Measurements from ENCODE around the gene SCNN1G. TPM values are rescaled to one million over a fixed set of nuclear protein-coding genes. Genes with fewer than 3 reads are reported as not detected.

Gene SCNN1G
- total and polyA plus RNA-seq, 4 donors: 0.28 to 0.56 (median 0.36) TPM

GRCh38 chr16:23229714-23230113, 47.2 kb downstream of the SCNN1G start:
- Histone ChIP-seq H3K9me3 (ENCODE audit: control insufficient read depth, insufficient read depth, low read length) (no peaks in the 10 kb centered on the region), H3K36me3 (ENCODE audit: control insufficient read depth, insufficient read depth, low read length) (no peaks in the 10 kb centered on the region), H3K4me3 (ENCODE audit: low read depth, low read length) (no peak overlapping the region), H3K27ac (ENCODE audit: low read depth, low read length) (no peak overlapping the region), H3K27me3 (ENCODE audit: control insufficient read depth, insufficient read depth, low read length) (no peaks in the 10 kb centered on the region), H3K4me1 (ENCODE audit: control insufficient read depth, insufficient read depth, low read length) (no peaks in the 10 kb centered on the region)
- WGBS (ENCODE audit: insufficient coverage): 100% methylated on average over 1 of the region's 4 CpGs
- no peak for DNase-seq (ENCODE audit: low read depth in 4 of 6, low spot score in 6 of 6)

DNA sequence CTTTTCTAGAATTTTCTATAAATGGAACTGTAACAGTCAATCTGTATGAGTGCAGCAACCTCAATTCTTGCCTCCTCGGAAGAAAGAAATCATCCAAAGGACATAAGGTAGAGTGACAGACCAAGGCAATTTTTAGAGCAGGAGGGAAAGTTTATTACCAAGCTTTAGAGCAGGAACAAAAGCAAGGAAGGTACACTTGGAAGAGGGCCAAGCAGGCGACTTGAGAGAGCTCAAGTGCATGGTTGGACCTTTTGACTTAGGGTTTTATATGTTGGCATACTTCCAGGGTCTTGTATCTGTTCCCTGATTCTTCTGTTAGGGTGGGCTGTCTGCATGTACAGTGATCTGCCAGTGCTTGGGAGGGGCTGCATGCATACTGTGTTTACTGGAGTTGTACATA, 50.3 kb downstream of the SCNN1G start:
- Histone ChIP-seq H3K9me3 (ENCODE audit: control insufficient read depth, insufficient read depth, low read length) (no peaks in the 10 kb centered on the region), H3K4me3 (ENCODE audit: low read depth, low read length) (no peak overlapping the region), H3K27me3 (ENCODE audit: control insufficient read depth, insufficient read depth, low read length) (no peaks in the 10 kb centered on the region), H3K36me3 (ENCODE audit: control insufficient read depth, insufficient read depth, low read length) (no peaks in the 10 kb centered on the region), H3K27ac (ENCODE audit: low read depth, low read length) (no peak overlapping the region), H3K4me1 (ENCODE audit: control insufficient read depth, insufficient read depth, low read length) (no peaks in the 10 kb centered on the region)
- DNase-seq (ENCODE audit: low read depth in 4 of 6, low spot score in 6 of 6): peak in 1 of 6 donors; percentile 31
- WGBS (ENCODE audit: insufficient coverage): 25% methylated on average over 2 of the region's 2 CpGs

DNA sequence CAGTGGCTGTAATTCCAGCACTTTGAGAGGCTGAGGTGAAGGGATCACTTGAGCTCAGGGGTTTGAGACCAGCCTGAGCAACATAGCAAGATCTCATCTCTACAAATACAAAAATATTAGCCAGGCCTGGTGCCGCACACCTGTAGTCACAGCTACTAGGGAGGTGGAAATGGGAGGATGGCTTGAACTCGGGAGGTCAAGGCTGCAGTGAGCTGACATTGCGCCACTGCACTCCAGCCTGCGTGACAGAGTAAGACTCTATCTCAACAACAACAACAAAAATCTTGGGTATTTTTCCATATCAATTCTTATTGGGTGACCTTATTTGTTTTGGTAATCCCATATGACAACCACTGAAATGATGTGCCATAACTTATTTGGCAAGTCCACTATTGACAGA, 52.6 kb downstream of the SCNN1G start:
- Histone ChIP-seq H3K27ac (ENCODE audit: low read depth, low read length) (no peak overlapping the region), H3K9me3 (ENCODE audit: control insufficient read depth, insufficient read depth, low read length) (no peaks in the 10 kb centered on the region), H3K27me3 (ENCODE audit: control insufficient read depth, insufficient read depth, low read length) (no peaks in the 10 kb centered on the region), H3K36me3 (ENCODE audit: control insufficient read depth, insufficient read depth, low read length) (no peaks in the 10 kb centered on the region), H3K4me3 (ENCODE audit: low read depth, low read length) (no peak overlapping the region), H3K4me1 (ENCODE audit: control insufficient read depth, insufficient read depth, low read length) (no peaks in the 10 kb centered on the region)
- no peak for DNase-seq (ENCODE audit: low read depth in 4 of 6, low spot score in 6 of 6)
- no CpG with 5 or more reads among the region's 4 CpGs for WGBS (ENCODE audit: insufficient coverage)

DNA sequence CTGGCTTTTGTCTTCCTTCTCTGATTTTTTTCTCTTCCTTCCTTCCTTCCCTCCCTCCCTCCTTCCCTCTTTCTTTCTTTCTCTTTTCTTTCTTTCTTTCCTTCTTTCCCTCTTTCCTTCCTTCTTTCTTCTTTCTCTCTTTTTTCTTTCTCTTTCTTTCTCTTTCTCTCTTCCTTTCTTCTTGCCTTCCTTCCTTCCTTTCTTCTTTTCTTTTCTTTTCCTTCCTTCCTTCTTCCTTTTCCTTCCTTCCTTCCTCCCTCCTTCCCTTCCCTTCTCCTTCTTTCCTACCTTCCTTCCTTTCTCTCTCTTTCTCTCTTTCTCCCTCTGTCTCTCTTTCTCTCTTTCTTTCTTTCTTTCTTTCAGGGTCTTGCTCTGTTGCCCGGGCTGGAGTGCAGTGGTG, 54.4 kb downstream of the SCNN1G start:
- H3K36me3 ChIP-seq (ENCODE audit: control insufficient read depth, insufficient read depth, low read length): no peaks in the 10 kb centered on the region
- DNase-seq (ENCODE audit: low read depth in 4 of 6, low spot score in 6 of 6): no peak
- no peaks in the 10 kb centered on the region for H3K4me1 ChIP-seq (ENCODE audit: control insufficient read depth, insufficient read depth, low read length)
- no peak overlapping the region for H3K4me3 ChIP-seq (ENCODE audit: low read depth, low read length)
- H3K27ac ChIP-seq (ENCODE audit: low read depth, low read length): no peak overlapping the region
- H3K9me3 ChIP-seq (ENCODE audit: control insufficient read depth, insufficient read depth, low read length): no peaks in the 10 kb centered on the region
- H3K27me3 ChIP-seq (ENCODE audit: control insufficient read depth, insufficient read depth, low read length): no peaks in the 10 kb centered on the region
- WGBS (ENCODE audit: insufficient coverage): 100% methylated on average over 1 of the region's 1 CpG

DNA sequence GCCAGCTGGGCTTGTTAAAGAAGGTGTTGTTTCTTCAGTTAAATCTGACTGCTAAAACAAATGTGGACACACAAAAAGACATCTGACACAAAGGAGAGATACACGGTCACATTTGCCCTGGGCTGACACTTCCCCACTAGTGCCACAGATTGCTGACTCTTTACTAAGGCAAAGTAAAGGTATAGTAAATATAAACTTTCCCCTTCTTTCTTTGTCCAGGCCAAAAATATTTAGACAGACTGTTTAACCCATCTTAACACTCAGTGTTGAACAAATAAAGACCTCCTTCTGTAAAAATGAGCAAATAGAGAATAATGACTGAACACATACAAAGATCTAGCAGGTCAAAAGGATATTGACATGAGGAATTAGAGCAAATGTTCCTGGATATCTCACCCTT, 58.4 kb downstream of the SCNN1G start:
- no CpG with 5 or more reads among the region's 1 CpG for WGBS (ENCODE audit: insufficient coverage)
- DNase-seq (ENCODE audit: low read depth in 4 of 6, low spot score in 6 of 6): no peak
- H3K4me1 ChIP-seq (ENCODE audit: control insufficient read depth, insufficient read depth, low read length): no peaks in the 10 kb centered on the region
- no peaks in the 10 kb centered on the region for H3K9me3 ChIP-seq (ENCODE audit: control insufficient read depth, insufficient read depth, low read length)
- H3K27me3 ChIP-seq (ENCODE audit: control insufficient read depth, insufficient read depth, low read length): no peaks in the 10 kb centered on the region
- no peak overlapping the region for H3K27ac ChIP-seq (ENCODE audit: low read depth, low read length)
- H3K36me3 ChIP-seq (ENCODE audit: control insufficient read depth, insufficient read depth, low read length): no peaks in the 10 kb centered on the region
- H3K4me3 ChIP-seq (ENCODE audit: low read depth, low read length): no peak overlapping the region

GRCh38 chr16:23244122-23244521, 61.6 kb downstream of the SCNN1G start:
- H3K4me1 ChIP-seq (ENCODE audit: control insufficient read depth, insufficient read depth, low read length): no peaks in the 10 kb centered on the region
- no peaks in the 10 kb centered on the region for H3K9me3 ChIP-seq (ENCODE audit: control insufficient read depth, insufficient read depth, low read length)
- no peak overlapping the region for H3K27ac ChIP-seq (ENCODE audit: low read depth, low read length)
- no peak overlapping the region for H3K4me3 ChIP-seq (ENCODE audit: low read depth, low read length)
- no peaks in the 10 kb centered on the region for H3K36me3 ChIP-seq (ENCODE audit: control insufficient read depth, insufficient read depth, low read length)
- no peaks in the 10 kb centered on the region for H3K27me3 ChIP-seq (ENCODE audit: control insufficient read depth, insufficient read depth, low read length)
- no peak for DNase-seq (ENCODE audit: low read depth in 4 of 6, low spot score in 6 of 6)

DNA sequence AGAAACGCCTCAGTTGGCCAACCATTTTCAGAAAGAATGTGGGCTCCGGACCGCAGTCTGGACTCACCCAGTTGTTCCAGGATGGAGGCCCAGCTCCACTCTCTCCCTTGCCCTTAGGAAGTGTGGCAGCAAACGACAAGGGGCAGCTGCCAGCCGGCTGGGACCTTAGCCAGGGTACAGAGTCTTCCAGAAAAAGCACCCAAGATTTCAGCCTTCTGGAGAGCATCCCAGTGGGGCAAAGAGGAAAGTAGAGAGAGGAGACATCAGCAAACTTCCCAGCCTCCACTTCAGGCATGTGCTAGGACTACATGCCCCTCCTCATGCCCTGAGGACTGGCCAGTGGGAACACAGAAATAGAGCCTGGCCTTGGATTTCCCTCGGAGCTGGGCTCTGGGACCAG, 62.7 kb downstream of the SCNN1G start:
- no peaks in the 10 kb centered on the region for H3K4me1 ChIP-seq (ENCODE audit: control insufficient read depth, insufficient read depth, low read length)
- no peak overlapping the region for H3K27ac ChIP-seq (ENCODE audit: low read depth, low read length)
- H3K27me3 ChIP-seq (ENCODE audit: control insufficient read depth, insufficient read depth, low read length): no peaks in the 10 kb centered on the region
- no peaks in the 10 kb centered on the region for H3K9me3 ChIP-seq (ENCODE audit: control insufficient read depth, insufficient read depth, low read length)
- DNase-seq (ENCODE audit: low read depth in 4 of 6, low spot score in 6 of 6): no peak
- WGBS (ENCODE audit: insufficient coverage): 88% methylated on average over 5 of the region's 6 CpGs
- no peak overlapping the region for H3K4me3 ChIP-seq (ENCODE audit: low read depth, low read length)
- H3K36me3 ChIP-seq (ENCODE audit: control insufficient read depth, insufficient read depth, low read length): no peaks in the 10 kb centered on the region

DNA sequence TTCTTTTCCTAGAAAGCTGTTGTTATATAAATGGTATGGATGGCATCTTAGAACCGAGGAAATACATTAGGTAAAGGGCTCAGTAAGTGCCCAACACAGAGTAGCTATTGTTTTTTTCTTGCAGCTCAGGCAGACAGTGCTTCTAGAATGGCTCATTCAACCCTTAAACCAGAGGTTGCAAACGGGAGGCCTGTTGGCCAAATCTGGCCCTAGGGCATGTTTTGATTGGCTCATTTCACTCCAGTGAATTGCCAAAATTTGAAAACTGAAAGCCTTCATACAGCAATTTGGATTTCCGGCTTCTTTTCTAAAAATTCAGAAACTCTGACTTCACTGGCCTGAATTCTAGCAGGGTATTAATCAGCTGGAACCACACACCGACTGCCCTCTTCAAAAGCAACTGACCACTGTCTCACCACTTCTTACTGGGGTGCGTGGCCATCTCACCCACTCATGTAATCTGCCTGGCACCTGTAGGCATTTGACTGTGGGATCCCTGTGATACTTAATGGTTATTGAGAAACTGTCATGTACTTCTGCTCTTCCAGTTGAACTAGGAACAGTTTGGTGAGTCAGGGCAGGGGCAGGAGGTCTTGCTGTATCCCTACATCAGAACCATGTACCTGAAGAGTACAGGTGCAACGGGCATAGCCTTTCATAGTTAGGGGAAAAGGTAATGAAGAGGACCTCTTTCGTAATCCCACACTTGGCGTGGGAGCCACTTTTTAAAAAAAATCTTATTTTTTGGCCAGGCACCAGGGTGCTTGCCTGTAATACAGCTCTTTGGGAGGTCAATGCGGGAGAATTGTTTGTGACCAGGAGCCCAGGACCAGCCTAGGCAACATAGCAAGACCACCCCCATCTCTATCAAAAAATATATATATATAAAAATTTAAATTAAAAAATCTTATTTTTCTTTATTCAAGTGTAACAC, 66.0 kb downstream of the SCNN1G start:
- Histone ChIP-seq H3K4me1 (ENCODE audit: control insufficient read depth, insufficient read depth, low read length) (no peaks in the 10 kb centered on the region), H3K27me3 (ENCODE audit: control insufficient read depth, insufficient read depth, low read length) (no peaks in the 10 kb centered on the region), H3K36me3 (ENCODE audit: control insufficient read depth, insufficient read depth, low read length) (no peaks in the 10 kb centered on the region), H3K4me3 (ENCODE audit: low read depth, low read length) (no peak overlapping the region), H3K9me3 (ENCODE audit: control insufficient read depth, insufficient read depth, low read length) (no peaks in the 10 kb centered on the region), H3K27ac (ENCODE audit: low read depth, low read length) (no peak overlapping the region)
- peak in 1 of 6 donors; percentile 3 for DNase-seq (ENCODE audit: low read depth in 4 of 6, low spot score in 6 of 6)
- 72% methylated on average over 4 of the region's 9 CpGs for WGBS (ENCODE audit: insufficient coverage)

- no peaks in the 10 kb centered on the region for H3K9me3 ChIP-seq (ENCODE audit: control insufficient read depth, insufficient read depth, low read length)
- no peaks in the 10 kb centered on the region for H3K4me1 ChIP-seq (ENCODE audit: control insufficient read depth, insufficient read depth, low read length)
- H3K36me3 ChIP-seq (ENCODE audit: control insufficient read depth, insufficient read depth, low read length): no peaks in the 10 kb centered on the region
- H3K27me3 ChIP-seq (ENCODE audit: control insufficient read depth, insufficient read depth, low read length): no peaks in the 10 kb centered on the region
- no peak overlapping the region for H3K27ac ChIP-seq (ENCODE audit: low read depth, low read length)
- no peak overlapping the region for H3K4me3 ChIP-seq (ENCODE audit: low read depth, low read length)
- WGBS (ENCODE audit: insufficient coverage): no CpG with 5 or more reads among the region's 1 CpG
- DNase-seq (ENCODE audit: low read depth in 4 of 6, low spot score in 6 of 6): no peak
Observed at GRCh38 chr16:23249830-23250229, 67.3 kb downstream of the SCNN1G start.

- H3K27ac ChIP-seq (ENCODE audit: low read depth, low read length): no peak overlapping the region
- H3K27me3 ChIP-seq (ENCODE audit: control insufficient read depth, insufficient read depth, low read length): no peaks in the 10 kb centered on the region
- H3K4me1 ChIP-seq (ENCODE audit: control insufficient read depth, insufficient read depth, low read length): no peaks in the 10 kb centered on the region
- H3K4me3 ChIP-seq (ENCODE audit: low read depth, low read length): no peak overlapping the region
- WGBS (ENCODE audit: insufficient coverage): no CpG with 5 or more reads among the region's 5 CpGs
- no peak for DNase-seq (ENCODE audit: low read depth in 4 of 6, low spot score in 6 of 6)
- H3K9me3 ChIP-seq (ENCODE audit: control insufficient read depth, insufficient read depth, low read length): no peaks in the 10 kb centered on the region
- H3K36me3 ChIP-seq (ENCODE audit: control insufficient read depth, insufficient read depth, low read length): no peaks in the 10 kb centered on the region
Observed at GRCh38 chr16:23252310-23252709, 69.8 kb downstream of the SCNN1G start.

Measured in spinal cord (tissue), 10 donors.